HG02840 (cell line): ENCODE results near the gene PPIL4.

Experiments
- ATAC-seq: cut with Tn5 transposase; IDR thresholded peaks from one replicate; pipeline ENCODE4 v1.9.1; 2021; ENCODE audit warnings: mild to moderate bottlenecking, moderate library complexity, moderate number of reproducible peaks; ENCODE audit not compliant: unreplicated experiment, low FRiP score

The PPIL4 gene

DNA sequence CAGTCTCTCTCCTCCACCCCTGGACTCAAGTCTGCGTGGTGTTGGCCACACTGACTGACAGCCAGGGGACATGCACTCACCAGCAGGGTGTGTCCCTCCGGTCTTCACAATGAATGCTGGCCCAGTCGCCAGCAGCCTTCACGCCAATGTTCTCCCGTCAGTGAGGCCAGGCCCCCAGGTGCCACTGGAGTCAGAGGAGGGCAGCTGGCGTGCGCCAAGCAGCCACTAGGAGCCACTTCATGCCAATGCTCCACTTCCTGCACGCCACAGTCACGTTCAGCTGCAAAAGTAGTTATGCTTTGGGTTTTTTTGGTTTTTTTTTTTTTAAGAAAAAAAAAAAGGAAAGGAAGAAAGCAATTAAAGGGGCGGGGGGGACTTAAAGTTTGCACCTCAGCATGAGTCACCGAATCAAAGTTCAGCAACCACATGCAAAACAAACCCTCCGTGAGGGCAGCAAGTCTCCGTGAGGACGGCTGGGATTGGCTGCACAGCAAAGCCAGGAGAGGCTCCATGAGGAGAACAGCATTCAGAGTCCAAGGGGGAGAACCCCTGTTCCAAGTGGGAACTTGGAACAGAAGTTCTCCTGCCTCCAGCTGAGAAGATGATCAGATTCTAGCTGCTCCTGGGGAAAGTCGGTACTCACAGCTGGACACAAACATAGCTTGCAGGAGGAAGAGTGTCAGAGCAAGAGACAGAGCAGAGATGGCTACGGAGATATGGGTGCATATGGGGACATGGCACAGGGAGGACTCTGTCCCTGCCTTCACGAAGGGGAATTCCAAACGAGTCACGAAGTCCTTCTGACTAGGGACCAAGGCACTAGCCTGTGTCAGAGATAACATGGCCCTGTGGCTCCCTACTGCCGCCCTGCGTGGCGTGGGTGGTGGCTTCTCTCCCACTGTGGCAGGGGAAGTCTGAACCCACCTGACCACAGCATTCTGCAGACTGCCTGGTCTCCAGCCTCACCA is 60.8 kb downstream of the PPIL4 start, which contains the start of gene ZC3H12D:
Gene ZC3H12D (minus strand): TSS at position 282 of the 968 bp plus-strand sequence. CDS start 10,471 bp downstream, outside the sequence.
- ATAC-seq = peak; percentile 35

DNA sequence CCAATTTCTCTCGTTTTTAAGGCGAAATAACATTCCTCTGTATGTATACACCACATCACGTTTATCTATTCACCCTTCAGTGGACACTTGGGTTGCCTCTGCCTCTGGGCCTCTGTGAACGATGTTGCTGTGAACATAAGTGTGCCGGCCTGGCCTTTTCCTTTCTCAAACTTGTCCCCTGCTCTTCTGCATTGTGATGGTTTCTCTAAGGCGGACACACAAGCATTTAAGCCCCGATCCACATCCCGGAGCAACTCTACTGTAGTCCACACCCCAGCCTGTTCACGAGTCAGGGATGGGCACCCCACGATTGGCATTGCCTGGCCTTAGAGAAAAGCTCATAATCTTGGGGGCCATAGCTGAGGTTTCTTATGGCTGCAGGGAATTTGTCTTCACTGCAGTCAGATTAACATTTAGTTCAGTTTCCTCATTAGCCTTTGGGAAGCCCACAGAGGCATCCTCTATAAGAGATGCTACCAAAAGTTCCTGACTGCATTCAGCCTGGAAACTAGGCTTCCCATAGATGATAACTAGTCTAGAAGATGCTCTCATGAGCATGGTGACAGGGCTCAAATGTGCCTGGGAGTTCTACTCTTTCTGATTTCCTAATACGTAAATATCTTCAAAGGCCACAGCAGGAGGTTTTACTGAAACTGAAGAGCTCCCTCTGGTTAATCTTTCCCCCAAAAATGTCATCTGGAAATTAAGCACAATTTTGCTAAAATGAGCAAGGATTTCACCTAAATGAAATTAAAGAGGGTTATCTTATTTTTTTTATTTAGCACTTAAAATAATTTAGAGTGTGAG is 61.8 kb downstream of the PPIL4 start:
- ATAC-seq = no peak

GRCh38 chr6:149483334-149483725 is 62.5 kb downstream of the PPIL4 start:
- no peak for ATAC-seq

- ATAC-seq = no peak
Observed at GRCh38 chr6:149482545-149483333, 63.1 kb downstream of the PPIL4 start.

- ATAC-seq = no peak
Observed at GRCh38 chr6:149480502-149481280, 65.2 kb downstream of the PPIL4 start.

- ATAC-seq = no peak
Observed at GRCh38 chr6:149478631-149479314, 67.1 kb downstream of the PPIL4 start.

GRCh38 chr6:149477544-149477943 is 68.3 kb downstream of the PPIL4 start:
- no peak for ATAC-seq

DNA sequence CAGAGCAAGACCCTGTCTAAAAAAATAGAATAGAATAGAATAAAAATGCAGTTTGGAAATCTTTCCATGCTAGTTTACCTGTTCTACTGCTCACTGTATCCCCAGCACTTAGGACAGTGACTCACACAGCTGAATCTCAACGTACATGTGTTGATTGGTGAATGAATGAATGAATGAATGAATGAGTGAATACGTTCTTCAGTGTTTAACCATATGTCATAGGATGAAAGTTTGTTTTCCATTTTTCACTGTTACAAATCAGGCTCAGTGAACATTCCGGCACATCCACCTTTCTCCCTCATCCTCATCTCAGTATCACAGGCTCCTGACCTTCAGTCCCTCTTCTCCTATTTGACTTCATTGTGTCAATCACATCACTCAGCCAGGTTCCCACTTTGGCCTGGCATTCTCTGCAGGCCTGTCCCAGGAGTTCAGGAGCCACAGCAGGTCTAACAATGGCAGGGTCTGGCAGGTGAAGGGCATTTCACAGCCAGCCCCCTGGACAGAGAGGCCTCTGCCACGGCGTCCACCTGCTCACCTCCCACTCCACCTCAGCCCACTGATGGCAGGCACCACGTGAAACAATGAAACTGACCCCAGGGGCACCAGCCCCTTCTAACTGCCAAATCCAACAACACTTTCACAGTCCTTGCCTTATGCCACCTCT is 68.9 kb downstream of the PPIL4 start:
- no peak for ATAC-seq

DNA sequence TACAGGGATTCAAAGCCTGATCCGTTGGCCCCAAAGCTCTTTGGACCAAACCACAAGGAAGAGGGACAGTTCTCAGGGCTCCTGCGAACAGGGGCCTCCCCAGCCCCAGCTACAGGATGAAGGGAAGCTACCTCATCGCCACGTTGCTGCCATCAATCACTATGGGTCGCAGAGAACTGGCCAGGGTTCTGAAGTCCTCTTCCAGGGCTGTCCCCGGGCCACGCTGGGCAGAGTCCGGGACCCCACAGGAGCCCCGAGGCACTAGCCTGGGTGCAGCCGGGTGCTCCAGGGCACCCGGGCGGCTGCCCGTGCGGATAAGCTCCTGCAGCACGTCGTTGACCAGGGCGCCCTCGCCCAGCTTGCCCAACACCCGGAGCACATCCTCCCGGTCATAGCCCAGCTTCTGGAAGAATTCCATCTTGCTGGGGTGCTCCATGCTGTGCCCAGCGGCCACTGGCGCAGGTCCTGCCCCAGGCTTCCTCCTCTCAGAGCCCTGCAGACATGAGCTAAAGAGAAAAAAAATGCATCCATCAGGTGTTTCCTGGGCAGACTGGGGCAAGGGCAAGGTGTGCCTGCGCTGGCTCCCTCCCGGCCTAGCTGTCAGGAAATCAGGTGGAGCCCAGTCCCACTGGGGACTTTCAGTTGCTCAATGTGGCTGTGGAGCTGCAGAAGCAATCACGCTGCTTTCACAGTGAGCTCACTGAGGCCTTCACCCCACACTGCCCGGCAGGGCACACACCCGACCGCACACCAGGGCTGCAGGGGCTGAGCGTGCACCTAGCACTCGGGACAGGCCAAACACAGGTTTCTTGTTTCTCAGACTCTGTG is 71.5 kb downstream of the PPIL4 start:
- ATAC-seq = no peak

GRCh38 chr6:149473080-149474052 is 72.5 kb downstream of the PPIL4 start:
- no peak for ATAC-seq

DNA sequence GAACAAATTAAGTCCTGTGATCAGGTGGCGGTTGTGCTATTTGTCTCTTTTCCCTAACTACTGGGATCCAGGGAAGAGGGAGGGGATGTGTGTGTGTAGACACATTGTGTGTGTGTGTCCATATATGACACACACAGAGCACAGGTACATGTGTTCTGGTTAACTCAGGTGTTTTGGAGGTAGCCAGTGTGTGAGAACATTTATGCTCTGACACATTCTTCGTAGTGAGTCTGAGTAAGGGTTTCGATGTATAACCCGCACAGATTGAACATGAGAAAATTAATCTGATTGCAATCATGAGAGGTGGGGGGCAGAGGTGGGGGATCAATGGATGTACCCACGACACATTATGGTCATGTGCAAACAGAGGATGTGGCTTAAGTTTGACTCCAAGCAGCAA is 73.6 kb downstream of the PPIL4 start:
- ATAC-seq = no peak

- peak; percentile 45 for ATAC-seq
Observed at GRCh38 chr6:149471801-149472200, 74.0 kb downstream of the PPIL4 start.

DNA sequence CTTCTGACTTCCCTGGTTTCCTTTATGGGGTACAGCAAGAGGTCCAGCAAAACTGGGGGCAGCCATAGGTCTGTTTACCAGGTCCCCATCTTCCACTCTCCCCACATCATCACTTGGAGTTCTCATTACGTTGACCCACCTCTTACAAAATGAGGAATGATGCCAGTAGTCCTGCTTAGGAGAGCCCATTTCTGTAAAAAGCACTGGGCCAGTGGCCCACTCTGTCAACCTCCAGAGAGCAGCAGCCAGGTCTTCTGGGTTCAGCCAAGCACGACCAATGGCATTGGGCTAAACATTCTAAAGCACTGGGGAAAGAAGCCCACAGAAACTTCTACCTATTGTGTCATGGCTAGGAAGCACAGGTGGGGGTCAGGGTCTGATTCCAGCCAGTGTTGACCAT is 74.9 kb downstream of the PPIL4 start:
- no peak for ATAC-seq

GRCh38 chr6:149468179-149468578 is 77.7 kb downstream of the PPIL4 start:
- ATAC-seq = peak; percentile 1

- no peak for ATAC-seq
Observed at GRCh38 chr6:149467265-149467664, 78.6 kb downstream of the PPIL4 start.

DNA sequence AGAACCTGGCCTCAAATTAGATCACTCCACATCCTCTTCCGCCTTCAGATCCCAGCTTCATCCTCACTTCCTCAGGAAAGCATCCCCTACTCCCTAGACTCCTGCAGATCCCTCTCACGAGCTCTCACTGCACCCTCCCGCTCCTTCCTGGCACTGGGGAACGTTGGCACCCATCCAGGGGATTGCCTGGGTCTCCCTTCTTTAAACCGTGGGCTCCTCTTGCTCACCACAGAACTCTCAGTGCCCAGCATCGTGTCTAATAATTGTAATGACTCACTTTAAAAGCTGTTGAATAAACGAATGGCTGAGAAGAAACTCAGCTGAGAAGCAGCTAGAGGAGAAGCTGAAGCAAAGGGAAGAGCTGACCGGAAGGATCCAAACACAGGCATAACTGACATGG is 81.4 kb downstream of the PPIL4 start:
- ATAC-seq = no peak

GRCh38 chr6:149463781-149464180 is 82.1 kb downstream of the PPIL4 start:
- ATAC-seq = no peak
